Astrocyte of the spinal cord (primary cell): Measurements from ENCODE around the gene FCHSD2.

Experiments used
- DNase-seq: peaks from one replicate; pipeline ENCODE4 v3.0.0; 2011; ENCODE audit warnings: low read depth, low spot score
- H3K4me3 ChIP-seq: 2 replicates; pipeline ENCODE4 v1.5.1; 2011; ENCODE audit warnings: low read depth, mild to moderate bottlenecking, low read length, moderate library complexity
- in situ Hi-C: cut with HindIII; loops from 2 replicates; pipeline ENCODE4 v1.10.0; 2017; ENCODE audit warnings: low sequenced_read_pairs
- TF ChIP-seq, protein P1 (sequence below): IDR thresholded peaks from 2 replicates; pipeline ENCODE4 v1.5.1; 2012; ENCODE audit warnings: low read depth, mild to moderate bottlenecking, low read length, inconsistent platforms

The FCHSD2 gene

DNA sequence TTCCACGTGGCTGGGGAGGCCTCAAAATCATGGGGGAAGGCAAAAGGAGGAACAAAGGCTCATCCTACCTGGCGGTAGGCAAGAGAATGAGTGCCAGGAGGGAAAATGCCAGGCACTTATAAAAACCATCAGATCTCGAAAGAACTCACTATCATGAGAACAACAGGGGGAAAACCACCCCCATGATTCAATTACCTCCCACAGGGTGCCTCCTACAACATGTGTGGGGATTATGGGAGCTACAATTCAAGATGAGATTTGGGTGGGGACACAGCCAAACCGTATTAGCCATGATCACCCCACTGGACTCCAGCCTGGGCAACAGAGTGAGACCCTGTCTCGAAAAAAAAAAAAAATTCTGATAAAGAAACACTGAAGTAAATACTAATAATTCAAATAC is 87.1 kb downstream of the FCHSD2 start:
- H3K4me3 ChIP-seq = no peak overlapping the region
- in situ Hi-C loops = no loop called here
- TF ChIP-seq, protein P1, sequence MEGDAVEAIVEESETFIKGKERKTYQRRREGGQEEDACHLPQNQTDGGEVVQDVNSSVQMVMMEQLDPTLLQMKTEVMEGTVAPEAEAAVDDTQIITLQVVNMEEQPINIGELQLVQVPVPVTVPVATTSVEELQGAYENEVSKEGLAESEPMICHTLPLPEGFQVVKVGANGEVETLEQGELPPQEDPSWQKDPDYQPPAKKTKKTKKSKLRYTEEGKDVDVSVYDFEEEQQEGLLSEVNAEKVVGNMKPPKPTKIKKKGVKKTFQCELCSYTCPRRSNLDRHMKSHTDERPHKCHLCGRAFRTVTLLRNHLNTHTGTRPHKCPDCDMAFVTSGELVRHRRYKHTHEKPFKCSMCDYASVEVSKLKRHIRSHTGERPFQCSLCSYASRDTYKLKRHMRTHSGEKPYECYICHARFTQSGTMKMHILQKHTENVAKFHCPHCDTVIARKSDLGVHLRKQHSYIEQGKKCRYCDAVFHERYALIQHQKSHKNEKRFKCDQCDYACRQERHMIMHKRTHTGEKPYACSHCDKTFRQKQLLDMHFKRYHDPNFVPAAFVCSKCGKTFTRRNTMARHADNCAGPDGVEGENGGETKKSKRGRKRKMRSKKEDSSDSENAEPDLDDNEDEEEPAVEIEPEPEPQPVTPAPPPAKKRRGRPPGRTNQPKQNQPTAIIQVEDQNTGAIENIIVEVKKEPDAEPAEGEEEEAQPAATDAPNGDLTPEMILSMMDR = no peak
- DNase-seq = no peak

DNA sequence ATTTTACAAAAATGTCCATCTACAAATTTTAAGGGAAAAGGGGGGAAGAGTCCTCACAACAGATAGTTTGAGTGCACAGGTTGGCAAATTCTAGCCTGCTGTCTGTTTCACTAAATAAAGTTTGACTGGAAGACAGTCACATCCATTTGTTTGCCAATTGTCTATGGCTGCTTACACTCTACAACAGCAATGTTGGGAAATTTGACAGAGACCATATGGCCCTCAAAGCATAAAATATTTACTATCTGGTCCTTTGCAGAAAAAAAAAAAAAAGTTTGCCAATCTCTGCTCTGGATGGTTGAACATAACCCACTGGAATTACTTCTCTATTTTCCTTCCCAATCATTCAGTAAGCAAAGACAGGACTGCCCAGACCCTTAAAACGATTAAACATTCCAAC is 88.2 kb downstream of the FCHSD2 start:
- no peak for DNase-seq
- in situ Hi-C loops = no loop called here

DNA sequence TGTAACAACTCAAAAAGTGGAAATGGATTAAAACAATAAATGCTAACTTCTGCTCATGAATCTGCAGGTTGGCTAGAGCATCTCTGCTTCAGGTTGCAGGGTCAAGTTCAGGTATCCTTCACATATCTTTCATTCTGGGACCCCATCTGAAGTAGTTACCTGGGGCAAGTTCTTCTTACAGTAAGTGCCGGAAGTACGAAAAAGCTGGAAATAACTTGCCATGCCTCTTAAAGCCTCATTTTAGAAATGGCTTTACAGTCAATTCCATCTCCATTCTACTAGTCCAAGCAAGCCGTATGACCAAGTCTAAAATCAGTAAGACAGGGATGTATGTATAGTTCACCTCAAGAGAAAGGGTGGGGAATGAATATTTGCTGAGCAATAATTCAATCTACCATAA is 93.7 kb downstream of the FCHSD2 start:
- DNase-seq = no peak
- in situ Hi-C loops = no loop called here
- TF ChIP-seq, protein P1 = no peak
- no peak overlapping the region for H3K4me3 ChIP-seq

More for the DNA sequence above, 88.2 kb downstream of the FCHSD2 start:
- no peak overlapping the region for H3K4me3 ChIP-seq
- TF ChIP-seq, protein P1 = no peak

DNA sequence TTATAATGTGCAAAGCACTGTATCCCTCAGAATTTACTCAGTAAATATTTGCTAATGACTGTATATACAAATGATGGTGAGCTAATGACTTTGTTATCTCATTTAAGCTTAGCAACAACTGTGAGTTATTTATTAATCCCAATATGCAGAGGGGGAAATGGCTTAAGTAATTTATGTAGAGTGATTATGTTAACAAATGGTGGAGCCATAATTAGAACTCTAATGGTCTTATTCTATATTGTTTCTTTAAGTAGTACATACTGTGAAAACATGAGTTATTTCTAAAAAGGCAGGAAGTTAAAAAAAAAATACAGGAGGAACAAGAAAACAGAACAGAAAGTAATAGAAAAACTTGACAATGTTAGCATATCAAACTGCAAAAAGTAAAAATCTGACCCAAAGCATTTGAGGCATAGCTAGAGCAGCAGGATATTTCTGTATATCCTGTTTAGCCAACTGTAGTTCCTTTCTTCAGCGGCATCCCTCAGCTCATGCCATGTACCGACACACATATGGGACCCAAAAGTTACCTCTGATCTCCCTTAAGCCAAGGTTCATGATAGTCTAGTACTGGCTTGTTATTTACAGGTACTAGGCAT is 94.2 kb downstream of the FCHSD2 start:
- H3K4me3 ChIP-seq = no peak overlapping the region
- no peak for DNase-seq
- TF ChIP-seq, protein P1 = no peak
- in situ Hi-C loops = no loop called here

DNA sequence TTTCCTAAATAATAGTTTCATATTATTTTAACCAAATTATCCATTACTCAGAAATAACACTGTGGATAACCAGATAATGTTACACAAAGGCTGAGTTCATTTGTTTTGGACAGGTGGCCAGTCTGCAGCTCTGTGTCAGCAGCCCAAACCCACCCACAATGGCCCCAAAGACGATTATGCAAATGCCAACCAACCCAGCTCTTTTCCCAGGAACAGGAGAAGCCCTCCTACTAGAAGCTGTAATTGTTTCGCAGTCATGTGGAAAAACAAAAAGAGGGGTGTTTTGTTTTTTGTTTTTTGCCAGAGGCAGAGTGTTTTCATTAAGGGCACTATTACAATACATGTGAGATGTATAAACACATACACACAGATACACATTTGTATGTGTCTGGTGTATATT is 102.1 kb downstream of the FCHSD2 start:
- H3K4me3 ChIP-seq = no peak overlapping the region
- in situ Hi-C loops = no loop called here
- DNase-seq = no peak
- TF ChIP-seq, protein P1 = no peak

DNA sequence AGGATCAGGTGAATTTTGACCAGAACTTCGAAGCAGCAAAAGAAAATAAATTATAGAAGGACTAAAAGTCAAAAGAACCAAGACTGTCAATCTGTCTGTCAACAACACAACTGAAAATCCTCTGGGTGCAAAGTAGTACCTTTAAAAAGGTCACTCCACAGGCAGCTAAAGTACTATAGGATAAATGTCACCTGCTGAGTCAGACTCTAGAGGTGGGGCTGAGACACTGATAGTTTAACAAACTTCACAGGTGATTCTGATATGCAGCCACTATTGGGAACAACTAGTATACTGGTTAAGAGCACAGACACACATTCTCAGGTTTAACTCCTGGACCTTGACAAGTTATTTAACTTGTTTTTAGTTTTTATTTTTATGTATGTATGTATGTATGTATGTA is 107.3 kb downstream of the FCHSD2 start:
- no peak overlapping the region for H3K4me3 ChIP-seq
- TF ChIP-seq, protein P1 = no peak
- in situ Hi-C loops = no loop called here
- no peak for DNase-seq
